ENCODE results near the gene FSTL3.

Gene FSTL3

DNA sequence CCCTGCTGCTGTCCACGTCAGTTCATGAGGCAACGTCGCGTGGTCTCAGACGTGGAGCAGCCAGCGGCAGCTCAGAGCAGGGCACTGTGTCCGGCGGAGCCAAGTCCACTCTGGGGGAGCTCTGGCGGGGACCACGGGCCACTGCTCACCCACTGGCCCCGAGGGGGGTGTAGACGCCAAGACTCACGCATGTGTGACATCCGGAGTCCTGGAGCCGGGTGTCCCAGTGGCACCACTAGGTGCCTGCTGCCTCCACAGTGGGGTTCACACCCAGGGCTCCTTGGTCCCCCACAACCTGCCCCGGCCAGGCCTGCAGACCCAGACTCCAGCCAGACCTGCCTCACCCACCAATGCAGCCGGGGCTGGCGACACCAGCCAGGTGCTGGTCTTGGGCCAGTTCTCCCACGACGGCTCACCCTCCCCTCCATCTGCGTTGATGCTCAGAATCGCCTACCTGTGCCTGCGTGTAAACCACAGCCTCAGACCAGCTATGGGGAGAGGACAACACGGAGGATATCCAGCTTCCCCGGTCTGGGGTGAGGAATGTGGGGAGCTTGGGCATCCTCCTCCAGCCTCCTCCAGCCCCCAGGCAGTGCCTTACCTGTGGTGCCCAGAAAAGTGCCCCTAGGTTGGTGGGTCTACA is 6.6 kb downstream of the FSTL3 start:
- no peaks in the 10 kb centered on the region for H4K20me1 ChIP-seq (ENCODE audit: insufficient read depth, low read length)
- H3K4me2 ChIP-seq (ENCODE audit: low read depth, low read length), result no peak overlapping the region
- H3K79me2 ChIP-seq (ENCODE audit: low read length), result no peaks in the 10 kb centered on the region
- H2AFZ ChIP-seq (ENCODE audit: low read length), result no peak overlapping the region
- peaks cover 51% of the 10 kb centered on the region for H3K27me3 ChIP-seq (replicated peaks; ENCODE audit: insufficient read depth, low read length)
- no peak for DNase-seq
- TF ChIP-seq EZH2phosphoT487 (IDR thresholded peaks at IDR 0.05; ENCODE audit: low read length), result no peak
- TF ChIP-seq, protein P1, sequence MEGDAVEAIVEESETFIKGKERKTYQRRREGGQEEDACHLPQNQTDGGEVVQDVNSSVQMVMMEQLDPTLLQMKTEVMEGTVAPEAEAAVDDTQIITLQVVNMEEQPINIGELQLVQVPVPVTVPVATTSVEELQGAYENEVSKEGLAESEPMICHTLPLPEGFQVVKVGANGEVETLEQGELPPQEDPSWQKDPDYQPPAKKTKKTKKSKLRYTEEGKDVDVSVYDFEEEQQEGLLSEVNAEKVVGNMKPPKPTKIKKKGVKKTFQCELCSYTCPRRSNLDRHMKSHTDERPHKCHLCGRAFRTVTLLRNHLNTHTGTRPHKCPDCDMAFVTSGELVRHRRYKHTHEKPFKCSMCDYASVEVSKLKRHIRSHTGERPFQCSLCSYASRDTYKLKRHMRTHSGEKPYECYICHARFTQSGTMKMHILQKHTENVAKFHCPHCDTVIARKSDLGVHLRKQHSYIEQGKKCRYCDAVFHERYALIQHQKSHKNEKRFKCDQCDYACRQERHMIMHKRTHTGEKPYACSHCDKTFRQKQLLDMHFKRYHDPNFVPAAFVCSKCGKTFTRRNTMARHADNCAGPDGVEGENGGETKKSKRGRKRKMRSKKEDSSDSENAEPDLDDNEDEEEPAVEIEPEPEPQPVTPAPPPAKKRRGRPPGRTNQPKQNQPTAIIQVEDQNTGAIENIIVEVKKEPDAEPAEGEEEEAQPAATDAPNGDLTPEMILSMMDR (IDR thresholded peaks at IDR 0.05; ENCODE audit: low read length), result no peak
- no peak for TF ChIP-seq EZH2 (optimal IDR thresholded peaks at IDR 0.05; ENCODE audit: low read depth, low read length)
- no peak overlapping the region for H3K4me3 ChIP-seq (ENCODE audit: low read length)
- no peaks in the 10 kb centered on the region for H3K4me1 ChIP-seq (ENCODE audit: low read length)
- no peaks in the 10 kb centered on the region for H3F3A ChIP-seq (ENCODE audit: insufficient read depth, low read length)
- H3K9ac ChIP-seq (ENCODE audit: low read length), result no peak overlapping the region
- H3K27ac ChIP-seq (ENCODE audit: low read length), result no peak overlapping the region
- H3K9me2 ChIP-seq (replicated peaks; ENCODE audit: insufficient read depth, low read length), result no peaks in the 10 kb centered on the region
- H3K36me3 ChIP-seq (replicated peaks; ENCODE audit: insufficient read depth, low read length), result no peaks in the 10 kb centered on the region
- no peaks in the 10 kb centered on the region for H3K9me3 ChIP-seq (replicated peaks; ENCODE audit: insufficient read depth, low read length)

DNA sequence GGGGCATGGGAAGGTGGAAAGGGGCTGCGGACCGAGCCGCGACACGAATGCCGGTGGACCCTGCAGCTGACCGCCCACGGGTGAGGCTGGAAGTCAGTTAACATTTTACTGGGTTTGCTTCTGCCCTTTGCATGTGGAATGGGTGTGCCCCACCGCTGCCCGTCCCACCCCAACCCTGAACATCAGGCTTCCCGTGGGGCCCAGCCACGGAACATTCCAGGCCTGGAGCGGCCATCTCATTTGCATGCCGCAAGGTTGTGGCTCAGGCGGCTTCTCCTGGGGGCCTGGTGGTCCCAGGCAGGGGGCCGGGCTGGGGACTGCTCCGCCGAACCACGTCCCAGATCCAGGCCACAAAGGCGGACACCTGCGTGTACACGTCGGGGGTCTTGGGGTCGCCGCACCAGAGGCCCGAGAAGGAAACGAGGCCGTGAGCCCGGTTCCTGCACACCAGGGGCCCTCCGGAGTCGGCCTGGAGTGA is 9.3 kb downstream of the FSTL3 start:
- no peaks in the 10 kb centered on the region for H3K9me2 ChIP-seq (replicated peaks; ENCODE audit: insufficient read depth, low read length)
- peaks cover 73% of the 10 kb centered on the region for H3K27me3 ChIP-seq (replicated peaks; ENCODE audit: insufficient read depth, low read length)
- no peak overlapping the region for H3K27ac ChIP-seq (ENCODE audit: low read length)
- H3K4me1 ChIP-seq (ENCODE audit: low read length), result no peaks in the 10 kb centered on the region
- H3K79me2 ChIP-seq (ENCODE audit: low read length), result no peaks in the 10 kb centered on the region
- no peaks in the 10 kb centered on the region for H3F3A ChIP-seq (ENCODE audit: insufficient read depth, low read length)
- TF ChIP-seq, protein P1 (IDR thresholded peaks at IDR 0.05; ENCODE audit: low read length), result no peak
- no peak for TF ChIP-seq EZH2phosphoT487 (IDR thresholded peaks at IDR 0.05; ENCODE audit: low read length)
- TF ChIP-seq EZH2 (optimal IDR thresholded peaks at IDR 0.05; ENCODE audit: low read depth, low read length), result no peak
- H3K4me2 ChIP-seq (ENCODE audit: low read depth, low read length), result no peak overlapping the region
- no peak for DNase-seq
- H4K20me1 ChIP-seq (ENCODE audit: insufficient read depth, low read length), result no peaks in the 10 kb centered on the region
- no peaks in the 10 kb centered on the region for H3K36me3 ChIP-seq (replicated peaks; ENCODE audit: insufficient read depth, low read length)
- H3K4me3 ChIP-seq (ENCODE audit: low read length), result no peak overlapping the region
- H3K9me3 ChIP-seq (replicated peaks; ENCODE audit: insufficient read depth, low read length), result no peaks in the 10 kb centered on the region
- no peak overlapping the region for H2AFZ ChIP-seq (ENCODE audit: low read length)
- H3K9ac ChIP-seq (ENCODE audit: low read length), result no peak overlapping the region

DNA sequence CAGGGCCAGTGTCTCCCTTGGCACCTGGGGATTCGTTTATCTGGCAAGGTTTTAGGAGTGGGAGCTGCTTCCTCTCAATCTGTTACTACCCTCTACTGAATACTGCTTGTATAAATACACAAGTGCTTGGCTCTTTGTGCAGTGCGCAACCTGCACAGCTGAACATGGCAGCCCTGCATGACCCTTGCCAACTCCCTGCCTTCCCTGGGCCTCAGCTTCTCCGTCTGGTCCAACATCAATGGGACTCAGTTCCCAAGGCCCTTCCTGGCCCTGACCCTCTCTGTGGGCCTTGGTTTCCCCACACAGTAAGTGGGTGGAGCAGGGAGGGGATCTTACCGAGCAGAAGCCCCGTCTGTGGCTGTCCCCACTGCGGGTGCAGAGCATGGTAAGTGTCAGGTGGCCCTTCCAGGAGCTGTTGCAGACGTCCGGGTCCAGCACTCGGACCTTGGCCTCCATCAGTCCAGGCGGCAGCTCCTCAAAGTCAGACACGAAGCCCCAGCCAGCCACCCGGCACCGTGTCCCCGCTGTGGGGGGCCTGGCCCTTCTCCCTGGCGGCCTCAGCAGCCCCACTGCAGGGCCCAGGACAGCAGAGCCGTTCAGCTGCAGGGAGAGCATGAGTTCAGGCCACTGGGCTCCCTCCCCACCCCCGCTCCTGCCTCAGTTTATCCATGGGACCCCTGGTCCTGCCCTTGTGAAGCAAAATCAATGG is 10.6 kb downstream of the FSTL3 start:
- DNase-seq, result no peak
- Histone ChIP-seq H3K9me3 (replicated peaks; ENCODE audit: insufficient read depth, low read length) (no peaks in the 10 kb centered on the region), H3K4me2 (ENCODE audit: low read depth, low read length) (no peak overlapping the region), H3K27me3 (replicated peaks; ENCODE audit: insufficient read depth, low read length) (peaks cover 86% of the 10 kb centered on the region), H3K36me3 (replicated peaks; ENCODE audit: insufficient read depth, low read length) (no peaks in the 10 kb centered on the region), H3K79me2 (ENCODE audit: low read length) (no peaks in the 10 kb centered on the region), H2AFZ (ENCODE audit: low read length) (no peak overlapping the region), H4K20me1 (ENCODE audit: insufficient read depth, low read length) (no peaks in the 10 kb centered on the region), H3K9ac (ENCODE audit: low read length) (no peak overlapping the region), H3F3A (ENCODE audit: insufficient read depth, low read length) (no peaks in the 10 kb centered on the region), H3K4me1 (ENCODE audit: low read length) (no peaks in the 10 kb centered on the region), H3K27ac (ENCODE audit: low read length) (no peak overlapping the region), H3K4me3 (ENCODE audit: low read length) (no peak overlapping the region), H3K9me2 (replicated peaks; ENCODE audit: insufficient read depth, low read length) (no peaks in the 10 kb centered on the region)
- no peak for TF ChIP-seq EZH2 (optimal IDR thresholded peaks at IDR 0.05; ENCODE audit: low read depth, low read length)

All from MM.1S (cell line).